HUES6 (cell line): ENCODE results near the gene GPR15LG.
A peak's percentile ranks its signal among the peaks of the same experiment; 100 is the strongest.

Experiments
- H3K27ac ChIP-seq: 2 replicates; pipeline ENCODE4 v1.7.0; 2013; ENCODE audit warnings: low read depth, mild to moderate bottlenecking, low read length, inconsistent platforms
- H3K27me3 ChIP-seq: 2 replicates; pipeline ENCODE4 v1.6.1; 2013; ENCODE audit warnings: low read length; ENCODE audit not compliant: control insufficient read depth, insufficient read depth
- H3K36me3 ChIP-seq: 2 replicates; pipeline ENCODE4 v1.6.1; 2013; ENCODE audit warnings: low read length; ENCODE audit not compliant: control insufficient read depth, insufficient read depth
- H3K4me1 ChIP-seq: 2 replicates; pipeline ENCODE4 v1.6.1; 2013; ENCODE audit warnings: low read length; ENCODE audit not compliant: control insufficient read depth, insufficient read depth
- H3K4me3 ChIP-seq: 2 replicates; pipeline ENCODE4 v1.5.1; 2013; ENCODE audit warnings: low read depth, low read length
- H3K9ac ChIP-seq: one replicate; pipeline ENCODE4 v1.6.1; 2013; ENCODE audit warnings: mild to moderate bottlenecking, low read length
- H3K9me3 ChIP-seq: 2 replicates; pipeline ENCODE4 v1.6.1; 2013; ENCODE audit warnings: low read depth, low read length; ENCODE audit not compliant: control insufficient read depth, insufficient read depth

The GPR15LG gene

GRCh38 chr10:84149854-84150253, 23.7 kb upstream of the GPR15LG start:
- H3K9ac ChIP-seq: no peak overlapping the region
- no peak overlapping the region for H3K27ac ChIP-seq
- no peaks in the 10 kb centered on the region for H3K9me3 ChIP-seq
- H3K36me3 ChIP-seq: peaks cover 91% of the 10 kb centered on the region
- H3K4me3 ChIP-seq: no peak overlapping the region
- no peaks in the 10 kb centered on the region for H3K4me1 ChIP-seq
- no peaks in the 10 kb centered on the region for H3K27me3 ChIP-seq

GRCh38 chr10:84152769-84153168, 20.8 kb upstream of the GPR15LG start:
- H3K9ac ChIP-seq: no peak overlapping the region
- peaks cover 69% of the 10 kb centered on the region for H3K36me3 ChIP-seq
- H3K4me3 ChIP-seq: no peak overlapping the region
- H3K27ac ChIP-seq: no peak overlapping the region
- no peaks in the 10 kb centered on the region for H3K27me3 ChIP-seq
- no peaks in the 10 kb centered on the region for H3K9me3 ChIP-seq
- H3K4me1 ChIP-seq: no peaks in the 10 kb centered on the region

- no peak overlapping the region for H3K9ac ChIP-seq
- no peak overlapping the region for H3K4me3 ChIP-seq
- H3K27me3 ChIP-seq: no peaks in the 10 kb centered on the region
- H3K36me3 ChIP-seq: peaks cover 46% of the 10 kb centered on the region
- peaks cover 13% of the 10 kb centered on the region for H3K4me1 ChIP-seq
- no peaks in the 10 kb centered on the region for H3K9me3 ChIP-seq
- no peak overlapping the region for H3K27ac ChIP-seq
Measured at GRCh38 chr10:84155521-84155920, 18.1 kb upstream of the GPR15LG start.

GRCh38 chr10:84156009-84156408, 17.6 kb upstream of the GPR15LG start:
- Histone ChIP-seq H3K27me3 (no peaks in the 10 kb centered on the region), H3K9ac (no peak overlapping the region), H3K4me1 (peaks cover 17% of the 10 kb centered on the region), H3K27ac (no peak overlapping the region), H3K36me3 (peaks cover 41% of the 10 kb centered on the region), H3K4me3 (no peak overlapping the region), H3K9me3 (no peaks in the 10 kb centered on the region)

GRCh38 chr10:84156768-84157167, 16.8 kb upstream of the GPR15LG start:
- H3K36me3 ChIP-seq: peaks cover 34% of the 10 kb centered on the region
- no peaks in the 10 kb centered on the region for H3K9me3 ChIP-seq
- no peak overlapping the region for H3K4me3 ChIP-seq
- no peak overlapping the region for H3K27ac ChIP-seq
- H3K27me3 ChIP-seq: no peaks in the 10 kb centered on the region
- peaks cover 25% of the 10 kb centered on the region for H3K4me1 ChIP-seq
- H3K9ac ChIP-seq: no peak overlapping the region

- H3K36me3 ChIP-seq: peaks cover 21% of the 10 kb centered on the region
- no peak overlapping the region for H3K27ac ChIP-seq
Measured at GRCh38 chr10:84158061-84158460, 15.5 kb upstream of the GPR15LG start.

GRCh38 chr10:84158550-84158949, 15.1 kb upstream of the GPR15LG start:
- H3K27ac ChIP-seq: no peak overlapping the region
- no peaks in the 10 kb centered on the region for H3K9me3 ChIP-seq
- H3K4me1 ChIP-seq: peaks cover 39% of the 10 kb centered on the region
- no peak overlapping the region for H3K4me3 ChIP-seq
- no peak overlapping the region for H3K9ac ChIP-seq
- H3K27me3 ChIP-seq: no peaks in the 10 kb centered on the region
- H3K36me3 ChIP-seq: peaks cover 16% of the 10 kb centered on the region

More at GRCh38 chr10:84158061-84158460, 15.5 kb upstream of the GPR15LG start:
- Histone ChIP-seq H3K4me1 (peaks cover 34% of the 10 kb centered on the region), H3K27me3 (no peaks in the 10 kb centered on the region), H3K4me3 (no peak overlapping the region), H3K9me3 (no peaks in the 10 kb centered on the region), H3K9ac (no peak overlapping the region)

GRCh38 chr10:84159076-84159685, 14.4 kb upstream of the GPR15LG start:
- H3K4me3 ChIP-seq: no peak overlapping the region
- H3K9ac ChIP-seq: no peak overlapping the region
- H3K4me1 ChIP-seq: peaks cover 45% of the 10 kb centered on the region
- H3K9me3 ChIP-seq: no peaks in the 10 kb centered on the region
- no peaks in the 10 kb centered on the region for H3K27me3 ChIP-seq
- H3K27ac ChIP-seq: no peak overlapping the region
- peaks cover 10% of the 10 kb centered on the region for H3K36me3 ChIP-seq

GRCh38 chr10:84160663-84161362, 12.8 kb upstream of the GPR15LG start:
- Histone ChIP-seq H3K4me3 (no peak overlapping the region), H3K36me3 (0 out of 2 replicates have a peak, but pooled peaks cover under 1% of the 10 kb centered on the region), H3K27me3 (no peaks in the 10 kb centered on the region), H3K9me3 (no peaks in the 10 kb centered on the region), H3K9ac (no peak overlapping the region), H3K27ac (no peak overlapping the region), H3K4me1 (peaks cover 60% of the 10 kb centered on the region)

GRCh38 chr10:84163996-84164395, 9.6 kb upstream of the GPR15LG start:
- H3K4me3 ChIP-seq: peak overlapping the region; percentile 10; the same call in 1 of the 2 replicates
- peaks cover 5% of the 10 kb centered on the region for H3K9me3 ChIP-seq
- H3K27me3 ChIP-seq: no peaks in the 10 kb centered on the region
- peaks cover 58% of the 10 kb centered on the region for H3K4me1 ChIP-seq
- peak overlapping the region; percentile 29 for H3K9ac ChIP-seq
- no peaks in the 10 kb centered on the region for H3K36me3 ChIP-seq
- peak overlapping the region; percentile 42; the same call in 1 of the 2 replicates for H3K27ac ChIP-seq

- H3K36me3 ChIP-seq: no peaks in the 10 kb centered on the region
- H3K4me3 ChIP-seq: no peak overlapping the region; the same call in 1 of the 2 replicates
- no peaks in the 10 kb centered on the region for H3K27me3 ChIP-seq
- peaks cover 5% of the 10 kb centered on the region for H3K9me3 ChIP-seq
- peak overlapping the region; percentile 29 for H3K9ac ChIP-seq
- peak overlapping the region; percentile 42; the same call in 1 of the 2 replicates for H3K27ac ChIP-seq
- H3K4me1 ChIP-seq: peaks cover 54% of the 10 kb centered on the region
Measured at GRCh38 chr10:84164442-84164841, 9.2 kb upstream of the GPR15LG start.
